ENCODE results near the gene ARCN1. TPM values are rescaled to one million over a fixed set of nuclear protein-coding genes. Genes with fewer than 3 reads are reported as not detected.

ARCN1 gene
- total RNA-seq, 2 experiments from 2014 or later: 180 to 182 TPM

DNA sequence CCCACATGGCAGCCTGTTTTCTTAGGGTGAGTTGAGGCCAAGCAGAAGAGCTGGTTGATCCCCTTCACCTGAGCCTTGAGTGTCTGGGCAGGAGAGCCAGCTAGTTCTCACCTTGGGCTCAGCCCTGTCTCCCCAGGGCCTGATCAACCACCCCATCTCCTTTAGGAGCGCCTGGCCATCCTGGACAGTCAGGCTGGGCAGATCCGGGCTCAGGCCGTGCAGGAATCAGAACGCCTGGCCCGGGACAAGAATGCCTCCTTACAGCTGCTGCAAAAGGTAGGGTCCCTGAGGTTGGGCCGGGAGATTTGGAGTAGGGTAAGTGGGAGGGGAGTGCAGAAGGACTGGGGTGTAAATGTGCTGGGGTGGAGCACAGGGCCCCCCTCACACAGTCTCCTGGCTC lies 66.5 kb downstream of the ARCN1 start:
- Mint-ChIP-seq H3K4me3 (no peak overlapping the region), H3K36me3 (no peaks in the 10 kb centered on the region), H3K4me1 (ENCODE audit: low read depth) (no peaks in the 10 kb centered on the region), H3K27ac (no peak overlapping the region), H3K9me3 (no peaks in the 10 kb centered on the region), H3K27me3 (no peaks in the 10 kb centered on the region)
- intact Hi-C loops (cut with micrococcal nuclease): no loop called here
- DNase-seq: no peak
- POLR2A ChIA-PET: no interaction called here
- CTCF ChIA-PET: interaction anchor here (0.7 kb wide), 1 partner anchor 20 kb away, joined by 4 read pairs; no protein-coding TSS in a partner anchor

DNA sequence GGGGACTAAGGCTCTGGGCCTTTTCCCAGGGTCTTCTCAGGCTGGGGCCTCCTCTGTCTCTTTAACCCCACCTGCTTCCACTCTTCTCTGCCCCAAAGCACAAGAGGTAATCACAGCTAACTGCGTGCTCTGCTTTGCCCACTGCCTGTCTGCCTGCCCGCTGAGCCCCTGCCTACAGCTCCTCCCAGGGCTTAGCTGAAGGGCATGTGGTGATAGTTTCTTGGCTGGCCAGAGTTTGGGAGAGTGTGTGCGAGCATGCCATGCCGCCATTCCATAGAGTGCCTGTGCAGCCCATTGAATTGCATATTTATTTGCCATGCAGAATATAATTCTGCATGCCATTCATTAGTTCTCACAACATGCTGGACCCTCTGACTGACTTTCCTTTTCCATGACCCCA lies 67.7 kb downstream of the ARCN1 start:
- no peak for DNase-seq
- ChIA-PET POLR2A (no interaction called here), CTCF (interaction anchor here (0.6 to 1.3 kb wide), 2 partner anchors 27 to 306 kb away, joined by 3 to 4 read pairs; no protein-coding TSS in a partner anchor)
- Mint-ChIP-seq H3K36me3 (no peaks in the 10 kb centered on the region), H3K4me3 (no peak overlapping the region), H3K9me3 (no peaks in the 10 kb centered on the region), H3K27ac (no peak overlapping the region), H3K27me3 (no peaks in the 10 kb centered on the region), H3K4me1 (ENCODE audit: low read depth) (no peaks in the 10 kb centered on the region)
- intact Hi-C loops (cut with micrococcal nuclease): no loop called here

- H3K4me3 Mint-ChIP-seq: no peak overlapping the region
- ChIA-PET CTCF (interaction anchor here (1.3 kb wide), 1 partner anchor 28 kb away, joined by 4 read pairs; no protein-coding TSS in a partner anchor), POLR2A (no interaction called here)
- H3K9me3 Mint-ChIP-seq: no peaks in the 10 kb centered on the region
- no peaks in the 10 kb centered on the region for H3K4me1 Mint-ChIP-seq (ENCODE audit: low read depth)
- no peak overlapping the region for H3K27ac Mint-ChIP-seq
- no peak for DNase-seq
- no peaks in the 10 kb centered on the region for H3K27me3 Mint-ChIP-seq
- intact Hi-C loops (cut with micrococcal nuclease): no loop called here
- H3K36me3 Mint-ChIP-seq: no peaks in the 10 kb centered on the region
Observed at GRCh38 chr11:118640332-118641154, 68.3 kb downstream of the ARCN1 start.

GRCh38 chr11:118641397-118642019 lies 69.3 kb downstream of the ARCN1 start:
- Mint-ChIP-seq H3K36me3 (no peaks in the 10 kb centered on the region), H3K4me3 (no peak overlapping the region), H3K9me3 (no peaks in the 10 kb centered on the region), H3K27me3 (no peaks in the 10 kb centered on the region), H3K4me1 (ENCODE audit: low read depth) (no peaks in the 10 kb centered on the region), H3K27ac (no peak overlapping the region)
- ChIA-PET POLR2A (no interaction called here), CTCF (no interaction called here)
- DNase-seq: no peak
- intact Hi-C loops (cut with micrococcal nuclease): no loop called here

DNA sequence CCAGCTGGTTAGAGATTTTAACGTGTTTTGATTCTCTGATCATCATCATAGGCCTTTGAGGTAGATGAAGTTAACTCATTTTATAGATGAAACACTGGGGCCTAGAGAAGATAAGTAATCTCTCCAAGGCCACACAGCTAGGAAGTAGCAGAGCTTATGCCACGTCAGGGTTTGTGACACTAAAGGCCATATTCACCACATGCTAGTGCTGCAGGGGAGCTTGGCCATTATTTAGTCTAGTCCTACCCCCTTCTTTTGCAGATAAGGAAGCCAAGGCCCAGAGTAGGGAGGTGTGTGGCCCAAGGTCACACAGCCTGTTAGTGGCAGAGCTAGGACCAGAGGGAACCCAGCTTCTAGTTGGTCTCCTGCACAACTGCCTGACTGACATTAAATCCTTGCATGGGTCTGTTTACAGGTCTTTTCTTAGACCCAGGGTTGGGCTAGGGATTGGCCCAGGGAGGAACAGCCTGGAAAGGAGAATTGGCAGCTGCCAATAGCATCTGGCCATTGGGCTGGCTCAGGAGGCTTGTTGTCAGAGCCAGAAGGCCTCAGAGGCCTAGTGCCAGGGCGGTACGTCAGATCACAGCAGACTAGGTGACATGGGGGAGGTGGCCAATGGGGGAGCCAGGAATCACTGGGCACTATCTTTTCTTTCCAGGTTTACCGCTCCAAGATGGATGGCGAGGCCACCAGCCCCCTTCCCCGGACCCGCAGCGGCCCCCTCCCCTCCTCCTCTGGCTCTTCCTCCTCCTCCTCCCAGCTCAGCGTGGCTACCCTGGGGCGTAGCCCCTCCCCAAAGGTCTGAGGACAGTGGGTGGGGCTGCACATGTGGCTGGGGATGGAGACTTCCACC lies 71.2 kb downstream of the ARCN1 start:
- Mint-ChIP-seq H3K4me3 (no peak overlapping the region), H3K36me3 (no peaks in the 10 kb centered on the region), H3K4me1 (ENCODE audit: low read depth) (no peaks in the 10 kb centered on the region), H3K27me3 (no peaks in the 10 kb centered on the region), H3K9me3 (no peaks in the 10 kb centered on the region), H3K27ac (no peak overlapping the region)
- POLR2A ChIA-PET: no interaction called here
- DNase-seq: no peak
- intact Hi-C loops (cut with micrococcal nuclease): no loop called here
- CTCF ChIA-PET: interaction anchor here (1.4 to 1.5 kb wide), 2 partner anchors 16 to 47 kb away, joined by 3 to 5 read pairs; no protein-coding TSS in a partner anchor

DNA sequence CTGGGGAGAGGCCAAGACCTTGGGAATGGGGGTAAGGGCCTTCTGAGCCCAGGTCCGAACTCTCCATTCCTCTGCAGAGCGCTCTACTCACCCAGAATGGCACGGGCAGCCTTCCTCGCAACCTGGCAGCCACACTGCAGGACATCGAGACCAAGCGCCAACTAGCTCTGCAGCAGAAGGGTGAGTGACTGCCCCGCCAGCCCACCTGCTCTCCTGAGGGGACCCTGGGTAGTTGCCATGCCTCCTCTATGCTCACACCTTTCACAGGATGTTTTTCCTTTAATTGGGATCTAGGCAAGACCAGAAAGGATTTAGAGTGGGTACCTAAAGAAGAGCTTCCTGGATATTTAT lies 71.8 kb downstream of the ARCN1 start:
- ChIA-PET CTCF (interaction anchor here (1.4 to 1.5 kb wide), 2 partner anchors 15 to 46 kb away, joined by 3 to 5 read pairs; no protein-coding TSS in a partner anchor), POLR2A (no interaction called here)
- Mint-ChIP-seq H3K27me3 (no peaks in the 10 kb centered on the region), H3K4me3 (no peak overlapping the region), H3K27ac (no peak overlapping the region), H3K4me1 (ENCODE audit: low read depth) (no peaks in the 10 kb centered on the region), H3K9me3 (no peaks in the 10 kb centered on the region), H3K36me3 (no peaks in the 10 kb centered on the region)
- DNase-seq: no peak
- intact Hi-C loops (cut with micrococcal nuclease): no loop called here

- Mint-ChIP-seq H3K27ac (no peak overlapping the region), H3K9me3 (no peaks in the 10 kb centered on the region), H3K36me3 (no peaks in the 10 kb centered on the region), H3K4me3 (no peak overlapping the region), H3K4me1 (ENCODE audit: low read depth) (no peaks in the 10 kb centered on the region), H3K27me3 (no peaks in the 10 kb centered on the region)
- DNase-seq: no peak
- CTCF ChIA-PET: interaction anchor here (1.5 kb wide), 1 partner anchor 45 kb away, joined by 3 read pairs; no protein-coding TSS in a partner anchor
- intact Hi-C loops (cut with micrococcal nuclease): no loop called here
- POLR2A ChIA-PET: no interaction called here
Observed at GRCh38 chr11:118644496-118644895, 72.3 kb downstream of the ARCN1 start.

DNA sequence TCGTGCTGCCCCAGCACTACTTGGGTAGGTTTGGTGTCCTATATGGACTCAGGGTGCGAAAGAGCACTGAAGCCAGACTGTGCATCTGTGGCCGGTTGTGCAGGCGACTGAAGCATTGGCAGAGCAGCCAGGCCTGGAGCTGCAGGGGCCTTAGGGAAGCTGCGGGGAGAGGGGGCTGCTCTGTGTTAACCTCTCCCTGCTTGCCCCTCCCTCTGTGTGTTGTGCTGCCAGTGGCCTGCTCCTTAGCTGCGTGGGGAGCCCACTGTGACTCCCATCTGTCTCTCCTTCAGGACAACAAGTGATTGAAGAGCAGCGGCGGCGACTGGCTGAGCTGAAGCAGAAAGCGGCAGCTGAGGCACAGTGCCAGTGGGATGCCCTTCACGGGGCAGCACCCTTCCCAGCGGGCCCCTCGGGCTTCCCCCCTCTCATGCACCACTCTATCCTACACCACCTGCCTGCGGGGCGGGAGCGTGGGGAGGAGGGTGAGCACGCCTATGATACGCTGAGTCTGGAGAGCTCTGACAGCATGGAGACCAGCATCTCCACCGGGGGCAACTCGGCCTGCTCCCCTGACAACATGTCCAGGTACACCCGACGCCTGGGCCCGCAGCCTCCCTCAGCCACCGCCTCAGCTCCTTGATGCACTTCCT lies 73.0 kb downstream of the ARCN1 start:
- Mint-ChIP-seq H3K4me3 (no peak overlapping the region), H3K27me3 (no peaks in the 10 kb centered on the region), H3K36me3 (no peaks in the 10 kb centered on the region), H3K27ac (no peak overlapping the region), H3K4me1 (ENCODE audit: low read depth) (no peaks in the 10 kb centered on the region), H3K9me3 (no peaks in the 10 kb centered on the region)
- intact Hi-C loops (cut with micrococcal nuclease): no loop called here
- DNase-seq: no peak
- ChIA-PET CTCF (interaction anchor here (1.0 to 1.5 kb wide), 2 partner anchors 14 to 45 kb away, joined by 3 read pairs; no protein-coding TSS in a partner anchor), POLR2A (no interaction called here)

- ChIA-PET CTCF (interaction anchor here (1.3 kb wide), 1 partner anchor 13 kb away, joined by 3 read pairs; no protein-coding TSS in a partner anchor), POLR2A (no interaction called here)
- Mint-ChIP-seq H3K4me3 (no peak overlapping the region), H3K36me3 (no peaks in the 10 kb centered on the region), H3K27ac (no peak overlapping the region), H3K27me3 (no peaks in the 10 kb centered on the region), H3K9me3 (no peaks in the 10 kb centered on the region), H3K4me1 (ENCODE audit: low read depth) (no peaks in the 10 kb centered on the region)
- intact Hi-C loops (cut with micrococcal nuclease): no loop called here
- no peak for DNase-seq
Observed at GRCh38 chr11:118646393-118646792, 74.2 kb downstream of the ARCN1 start.

DNA sequence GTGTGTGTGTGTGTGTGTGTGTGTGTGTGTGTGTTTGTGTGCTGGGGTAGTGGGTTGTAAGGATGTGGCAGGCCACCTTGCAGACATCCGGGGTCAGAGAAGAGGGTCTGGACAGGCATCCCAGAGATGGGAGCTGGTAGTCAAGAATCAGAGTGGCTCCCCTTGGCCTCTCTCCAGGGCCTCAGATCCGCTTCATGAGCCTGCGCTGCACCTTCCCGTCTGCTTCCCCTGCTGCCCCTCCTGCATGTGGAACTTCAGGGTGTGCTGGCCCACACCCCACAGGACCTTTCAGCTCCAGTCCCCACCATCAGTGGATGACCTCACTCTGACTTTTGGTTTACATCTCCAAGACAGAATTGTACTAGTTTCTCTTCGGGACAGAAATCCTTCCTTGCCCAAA lies 76.1 kb downstream of the ARCN1 start:
- Mint-ChIP-seq H3K27me3 (no peaks in the 10 kb centered on the region), H3K4me3 (no peak overlapping the region), H3K36me3 (no peaks in the 10 kb centered on the region), H3K4me1 (ENCODE audit: low read depth) (peaks cover 8% of the 10 kb centered on the region), H3K9me3 (no peaks in the 10 kb centered on the region), H3K27ac (no peak overlapping the region)
- POLR2A ChIA-PET: no interaction called here
- no peak for DNase-seq
- intact Hi-C loops (cut with micrococcal nuclease): no loop called here
- CTCF ChIA-PET: interaction anchor here (1.0 to 1.1 kb wide), 2 partner anchors 10 to 12 kb away, joined by 3 read pairs; no protein-coding TSS in a partner anchor

DNA sequence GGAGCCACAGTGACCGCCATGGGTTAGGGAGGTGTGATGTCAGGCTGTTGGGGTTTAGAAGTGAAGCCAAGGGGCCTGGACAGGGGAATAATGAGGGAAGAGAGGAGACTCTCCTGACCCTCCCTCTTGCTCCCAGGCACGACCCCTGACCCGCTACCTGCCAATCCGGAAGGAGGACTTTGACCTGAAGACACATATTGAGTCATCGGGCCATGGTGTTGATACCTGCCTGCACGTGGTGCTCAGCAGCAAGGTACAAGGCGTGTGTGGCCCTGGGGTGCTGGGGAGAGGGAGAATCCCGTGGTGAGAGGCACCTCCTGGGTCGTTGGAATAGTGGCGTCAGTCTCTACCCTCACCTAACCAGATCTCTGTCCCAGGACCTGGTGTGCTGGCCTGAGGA lies 77.7 kb downstream of the ARCN1 start:
- H3K27ac Mint-ChIP-seq: no peak overlapping the region
- no peaks in the 10 kb centered on the region for H3K36me3 Mint-ChIP-seq
- ChIA-PET POLR2A (no interaction called here), CTCF (no interaction called here)
- peaks cover 8% of the 10 kb centered on the region for H3K4me1 Mint-ChIP-seq (ENCODE audit: low read depth)
- intact Hi-C loops (cut with micrococcal nuclease): no loop called here
- no peak overlapping the region for H3K4me3 Mint-ChIP-seq
- DNase-seq: no peak
- no peaks in the 10 kb centered on the region for H3K9me3 Mint-ChIP-seq
- no peaks in the 10 kb centered on the region for H3K27me3 Mint-ChIP-seq

GRCh38 chr11:118650366-118650765 lies 78.2 kb downstream of the ARCN1 start:
- Mint-ChIP-seq H3K4me3 (no peak overlapping the region), H3K27ac (no peak overlapping the region), H3K9me3 (no peaks in the 10 kb centered on the region), H3K4me1 (ENCODE audit: low read depth) (peaks cover 8% of the 10 kb centered on the region), H3K36me3 (no peaks in the 10 kb centered on the region), H3K27me3 (no peaks in the 10 kb centered on the region)
- intact Hi-C loops (cut with micrococcal nuclease): no loop called here
- ChIA-PET POLR2A (no interaction called here), CTCF (no interaction called here)
- DNase-seq: no peak
